Hematopoietic multipotent progenitor cell treated with erythropoietin and hydrocortisone succinate and interleukin-3 and kit ligand, for 6 days (in vitro differentiated cells): ENCODE results near the gene SLC41A3.
A peak's percentile ranks its signal among the peaks of the same experiment; 100 is the strongest.
"Not testable (repeated sequence)": the region's sequence is repeated elsewhere in the genome, so short reads cannot be mapped to it uniquely, and the experiment has no call there.

Experiments
- DNase-seq: peaks from one replicate; pipeline ENCODE4 v3.0.0-alpha.2; 2015

Gene SLC41A3

DNA sequence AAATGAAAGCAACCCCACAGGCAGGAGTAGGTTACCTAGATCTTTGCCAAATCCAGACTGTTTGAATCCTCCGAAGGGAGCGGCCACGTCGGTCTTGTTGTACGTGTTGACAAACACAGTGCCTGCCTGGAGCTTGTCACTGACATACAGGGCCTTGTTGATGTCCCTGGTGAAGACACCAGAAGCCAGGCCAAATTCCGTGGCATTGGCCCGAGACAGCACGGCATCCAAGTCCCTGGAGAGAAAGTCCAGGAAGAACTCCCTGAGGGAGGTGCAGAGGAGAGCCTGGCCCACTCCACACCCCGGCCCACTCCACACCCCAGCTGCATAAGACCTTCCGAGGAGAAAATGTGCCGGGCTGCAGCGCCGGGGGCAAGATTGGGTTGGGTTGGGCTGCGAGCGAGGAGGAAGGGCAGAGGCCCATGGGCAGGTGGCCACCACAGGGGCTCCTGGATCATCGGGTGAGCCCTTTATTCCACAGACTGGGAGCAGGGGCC lies 21.8 kb upstream of the SLC41A3 start:
- no peak for DNase-seq

GRCh38 chr3:126104742-126105605 lies 21.1 kb upstream of the SLC41A3 start:
- DNase-seq: no peak

DNA sequence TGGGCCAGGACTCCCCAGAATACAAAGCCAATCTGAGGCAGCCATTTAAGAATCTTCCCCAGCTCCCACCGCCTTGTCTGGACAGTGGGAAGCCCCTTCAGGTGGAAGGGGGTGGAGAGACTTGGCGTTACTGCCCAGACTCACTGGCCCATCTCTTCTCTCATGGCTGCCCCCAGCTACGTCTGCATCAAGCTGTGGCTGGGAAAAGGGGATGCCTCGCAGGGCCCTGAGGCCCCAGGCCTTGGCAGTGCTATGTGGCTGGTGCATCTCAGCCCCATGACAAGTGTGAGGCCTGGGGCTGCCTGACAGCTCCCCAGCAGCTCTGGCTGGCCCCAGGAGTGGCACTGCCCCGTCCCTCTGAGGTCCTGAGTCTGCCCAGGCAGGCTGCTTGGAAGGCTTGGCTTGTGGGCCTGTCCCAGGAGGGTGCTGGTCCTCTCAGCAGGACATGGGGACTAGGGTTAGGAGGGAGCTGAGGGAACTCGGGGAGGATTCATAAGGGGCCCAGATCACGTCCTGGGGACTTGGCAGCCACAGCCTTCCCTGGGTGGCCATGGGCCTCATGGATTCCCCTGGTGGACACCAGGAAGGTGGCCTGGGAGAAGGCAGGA lies 20.2 kb upstream of the SLC41A3 start:
- no peak for DNase-seq

- peak; percentile 14 for DNase-seq
Observed at GRCh38 chr3:126103121-126104027, 19.4 kb upstream of the SLC41A3 start.

GRCh38 chr3:126102530-126102951 lies 18.6 kb upstream of the SLC41A3 start:
- DNase-seq: no peak

GRCh38 chr3:126102011-126102410 lies 18.1 kb upstream of the SLC41A3 start:
- no peak for DNase-seq

DNA sequence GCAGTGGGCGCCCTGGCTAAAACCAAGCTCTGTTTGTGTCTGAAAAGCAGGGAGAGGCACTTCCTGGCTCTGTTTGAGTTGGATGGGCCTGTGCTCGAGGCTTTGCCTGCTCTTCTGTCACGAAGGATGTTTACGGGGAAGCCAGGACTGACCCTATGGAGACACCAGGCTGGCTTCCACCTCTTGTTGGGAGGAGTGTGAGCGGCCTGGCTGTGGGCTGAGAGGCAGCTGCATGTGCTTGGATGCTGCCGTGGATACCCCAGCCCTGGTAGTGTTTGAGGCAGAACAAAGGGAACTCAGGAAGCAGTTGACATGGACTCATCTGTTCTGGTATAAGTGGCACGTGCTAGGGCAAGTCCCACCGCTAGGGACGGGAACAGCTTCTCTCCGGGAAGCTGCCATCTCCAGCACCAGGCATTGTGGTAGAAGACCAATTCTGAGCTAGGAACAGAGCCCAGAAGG lies 17.6 kb upstream of the SLC41A3 start:
- DNase-seq: no peak

DNA sequence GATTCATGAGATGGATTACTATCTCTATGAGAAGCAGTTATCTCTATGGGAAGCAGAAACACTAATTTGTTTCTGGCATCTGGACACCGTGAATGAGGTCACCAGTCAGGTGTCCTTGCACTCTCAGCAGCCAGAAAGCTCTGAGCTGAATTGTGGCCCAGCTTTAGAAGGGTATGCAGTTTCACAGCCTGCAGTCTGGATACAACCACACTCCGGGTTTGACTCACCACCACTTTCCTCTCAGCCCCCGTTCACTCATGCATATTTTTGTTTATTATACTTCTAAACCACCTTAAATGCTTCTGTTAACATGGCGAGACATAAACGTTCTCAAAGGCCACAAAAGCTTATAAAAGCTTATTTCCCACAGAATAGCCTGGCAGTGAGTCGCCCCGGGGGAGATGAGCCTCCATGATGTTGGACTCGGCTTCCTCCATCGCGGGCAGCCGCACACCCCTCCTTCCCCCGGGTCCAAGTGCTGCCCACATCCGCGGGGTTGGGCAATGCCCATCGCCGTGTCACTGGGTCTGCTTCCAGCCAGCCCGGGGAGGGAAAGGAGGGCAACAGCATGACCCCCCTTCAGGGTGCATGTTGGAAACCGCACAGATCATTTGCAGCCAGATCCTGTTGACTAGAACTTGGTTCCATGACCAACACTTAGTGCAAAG lies 16.8 kb upstream of the SLC41A3 start:
- DNase-seq: no peak

GRCh38 chr3:126100269-126100633 lies 16.3 kb upstream of the SLC41A3 start:
- DNase-seq: no peak

DNA sequence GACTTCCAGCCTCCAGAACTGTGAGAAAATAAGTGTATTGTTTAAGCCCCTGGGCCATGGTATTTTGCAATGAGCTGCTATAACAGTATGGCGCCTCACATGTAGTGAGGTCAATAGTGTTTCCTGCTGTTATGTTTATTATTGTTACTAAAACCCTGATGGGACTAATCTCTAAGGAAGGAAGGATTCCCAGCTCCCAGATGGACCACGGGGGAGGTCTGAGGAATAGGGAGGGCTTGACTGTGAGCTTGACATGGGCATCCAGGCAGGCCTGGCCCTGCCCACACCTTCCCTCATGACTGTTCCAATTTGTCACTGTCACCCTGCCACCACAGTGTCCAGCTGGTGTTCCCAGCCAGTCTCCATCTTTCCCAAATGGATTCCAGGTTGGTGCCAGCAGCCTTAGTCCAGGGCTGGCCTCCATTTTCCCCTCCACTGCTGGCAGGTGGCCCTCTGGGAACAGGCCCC lies 14.5 kb upstream of the SLC41A3 start:
- no peak for DNase-seq

DNA sequence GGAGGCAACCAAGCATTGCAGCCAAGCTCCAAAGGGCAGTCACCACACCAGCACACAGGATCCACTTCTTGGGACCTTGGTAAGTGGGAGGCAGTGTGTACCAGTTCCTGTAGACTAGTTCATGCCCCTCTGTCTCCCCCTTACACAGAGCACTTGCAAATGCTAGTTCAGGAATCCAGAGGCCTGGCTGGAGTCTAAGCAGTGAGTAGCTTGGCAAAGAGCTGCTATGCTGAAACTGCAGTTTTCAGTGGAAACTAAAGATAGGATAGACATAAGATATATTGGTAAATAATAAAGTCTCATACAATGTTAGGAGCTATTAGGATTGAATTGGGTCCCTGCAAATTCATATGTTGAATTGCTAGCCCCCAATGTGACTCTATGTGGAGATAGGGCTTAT lies 13.9 kb upstream of the SLC41A3 start:
- DNase-seq: no peak

- DNase-seq: not testable (repeated sequence)
Observed at GRCh38 chr3:126096274-126096673, 12.3 kb upstream of the SLC41A3 start.

DNA sequence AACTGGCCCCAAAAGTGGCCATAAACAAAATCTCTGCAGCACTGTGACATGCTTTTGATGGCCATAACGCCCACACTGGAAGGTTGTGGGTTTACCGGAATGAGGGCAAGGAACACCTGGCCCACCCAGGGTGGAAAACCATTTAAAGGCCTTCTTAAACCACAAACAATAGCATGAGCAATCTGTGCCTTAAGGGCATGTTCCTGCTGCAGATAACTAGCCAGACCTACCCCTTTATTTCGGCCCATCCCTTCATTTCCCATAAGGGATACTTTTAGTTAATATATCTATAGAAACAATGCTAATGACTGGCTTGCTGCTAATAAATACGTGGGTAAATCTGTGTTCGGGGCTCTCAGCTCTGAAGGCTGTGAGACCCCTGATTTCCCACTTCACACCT lies 8.2 kb upstream of the SLC41A3 start:
- not testable (repeated sequence) for DNase-seq

DNA sequence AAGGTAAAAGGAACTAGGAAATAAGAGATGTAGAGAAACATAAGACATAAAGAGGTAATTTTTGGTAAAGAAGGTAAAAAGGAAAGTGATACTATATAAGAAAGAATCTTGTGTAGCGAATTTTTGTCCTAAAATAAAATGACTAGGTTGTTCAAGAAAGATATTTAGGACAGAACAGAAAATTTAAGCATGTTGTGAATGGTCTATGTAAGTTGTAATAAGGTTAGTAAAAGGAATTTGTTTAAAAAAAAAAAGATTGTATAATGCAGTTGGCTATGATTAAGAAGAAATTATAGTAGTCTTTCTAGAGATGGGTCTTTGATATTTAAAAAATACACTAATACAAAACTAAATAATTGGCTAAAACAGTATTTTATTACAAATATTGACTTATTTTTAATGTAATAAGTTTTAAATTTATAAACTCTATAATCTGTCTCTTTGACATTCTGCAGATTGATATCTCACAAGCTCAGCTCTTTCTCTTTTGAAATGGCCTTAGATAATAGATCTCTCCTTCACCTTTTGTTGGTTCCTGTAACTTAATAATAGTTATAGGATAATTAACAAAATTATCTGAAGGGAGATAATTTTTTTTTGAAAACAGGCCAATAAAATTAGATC lies 3.7 kb upstream of the SLC41A3 start:
- DNase-seq: peak; percentile 42

DNA sequence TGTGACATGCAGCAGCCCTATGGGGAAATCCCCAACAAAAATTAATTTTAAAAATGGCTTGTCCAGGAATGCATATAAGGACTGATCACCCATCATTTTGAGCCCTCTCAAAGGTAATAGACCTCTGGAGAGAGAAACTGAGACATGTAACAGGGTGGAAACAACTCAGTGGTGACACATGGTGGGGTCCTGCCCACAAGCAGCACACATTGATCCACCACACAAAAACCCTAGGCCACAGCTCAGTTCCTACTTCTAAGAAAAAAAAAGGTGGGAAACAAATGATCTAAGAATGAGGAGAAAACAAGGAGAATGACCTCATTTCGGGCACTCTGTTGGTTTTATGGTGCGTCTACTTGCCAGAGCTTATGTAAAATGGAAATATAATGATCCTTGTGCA lies 1.9 kb upstream of the SLC41A3 start:
- no peak for DNase-seq

DNA sequence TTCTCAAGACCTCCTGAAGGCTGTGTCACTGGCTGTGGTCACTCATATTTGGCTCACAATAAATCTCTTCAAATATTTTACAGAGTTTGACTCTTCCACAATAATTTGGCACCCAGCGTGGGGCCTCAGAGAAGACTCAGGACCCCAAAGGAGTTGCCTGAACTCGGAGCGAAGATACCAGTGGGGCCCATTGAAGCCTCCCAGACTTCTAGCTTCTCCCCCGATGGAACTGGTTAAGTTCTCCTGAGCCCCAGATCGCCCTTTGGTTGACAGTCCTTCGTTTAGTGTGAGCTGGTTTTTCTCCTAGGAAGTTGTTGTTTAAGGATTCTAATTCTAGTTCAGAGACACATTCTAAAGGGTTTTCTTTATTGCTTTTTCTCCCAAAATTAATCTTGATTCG lies 1.4 kb upstream of the SLC41A3 start:
- no peak for DNase-seq

GRCh38 chr3:126084768-126085180 lies 850 bp upstream of the SLC41A3 start:
- peak; percentile 51 for DNase-seq

- peak; percentile 71 for DNase-seq
Observed at GRCh38 chr3:126083511-126083912, 412 bp downstream of the SLC41A3 start.

GRCh38 chr3:126083138-126083445 lies 832 bp downstream of the SLC41A3 start:
- peak; percentile 45 for DNase-seq

DNA sequence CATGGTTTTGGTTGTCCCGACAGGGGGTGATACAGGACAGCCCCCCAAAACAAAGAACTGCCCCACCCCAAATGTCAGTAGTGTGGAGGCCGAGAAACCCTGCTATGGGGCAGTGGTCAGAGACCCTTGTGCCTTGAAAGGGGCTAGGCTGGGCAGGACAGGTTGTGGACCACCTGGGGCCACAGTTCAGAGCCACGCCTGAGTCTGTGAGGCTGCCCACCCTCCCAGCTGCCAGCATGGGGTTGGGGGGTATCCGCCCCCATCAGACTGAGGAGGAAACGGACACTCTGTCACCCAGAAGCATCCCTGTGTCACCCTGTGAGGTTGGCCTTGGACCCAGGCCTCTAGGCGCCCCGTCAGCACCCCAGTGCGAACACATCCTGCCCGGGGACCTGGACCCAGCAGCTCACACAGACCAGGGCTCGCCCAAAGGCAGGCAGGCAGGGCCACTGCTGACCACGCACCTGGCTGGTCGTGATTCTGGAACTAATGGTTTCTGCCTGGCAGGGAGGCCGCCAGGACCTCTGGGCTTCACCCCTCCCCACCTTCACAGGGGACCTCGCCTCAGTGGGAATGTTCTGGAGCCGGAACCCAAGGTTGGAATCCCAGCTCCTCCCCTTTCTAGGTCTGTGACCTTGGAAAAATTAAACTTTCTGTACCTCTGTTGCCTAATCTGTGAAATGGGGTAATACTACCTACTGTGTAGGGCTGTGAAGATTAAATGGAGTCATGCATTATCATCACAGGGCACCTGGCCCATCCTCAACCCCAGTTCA lies 1.4 kb downstream of the SLC41A3 start:
- DNase-seq: no peak
